IPS-NIHi11 (cell line): ENCODE results near the gene RPUSD4.

Experiments used
- DNase-seq: peaks from one replicate; pipeline ENCODE4 v3.0.0; 2012; ENCODE audit warnings: mixed read lengths, low spot score

Gene RPUSD4

DNA sequence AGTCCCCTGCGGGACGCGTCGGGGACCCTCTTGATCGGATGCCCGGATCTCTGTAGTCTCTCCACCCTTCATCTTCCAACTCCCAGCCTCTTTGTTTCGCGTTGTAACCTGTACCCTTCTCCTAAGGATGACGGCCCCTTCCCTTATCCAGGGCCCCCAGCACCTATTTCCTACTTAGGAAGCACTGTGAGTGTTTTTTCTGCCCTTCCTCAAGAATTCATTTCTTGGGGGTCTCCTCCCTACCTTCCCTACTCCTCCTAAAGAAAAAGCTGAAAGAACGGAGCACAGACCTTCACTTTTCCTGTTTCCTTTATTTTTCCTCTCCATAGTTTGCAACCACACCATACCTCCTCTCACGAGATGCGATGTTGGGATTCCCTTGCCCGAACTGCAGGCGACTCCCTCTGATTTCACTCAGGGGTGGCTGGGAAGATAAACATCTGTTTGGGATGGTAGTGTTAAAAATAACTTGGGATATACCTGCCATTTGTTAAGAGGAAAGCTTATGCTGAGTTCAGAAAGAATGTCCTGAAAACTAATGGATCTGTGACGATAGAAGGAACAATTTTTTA is 725 bp upstream of the RPUSD4 start:
- DNase-seq, result no peak

DNA sequence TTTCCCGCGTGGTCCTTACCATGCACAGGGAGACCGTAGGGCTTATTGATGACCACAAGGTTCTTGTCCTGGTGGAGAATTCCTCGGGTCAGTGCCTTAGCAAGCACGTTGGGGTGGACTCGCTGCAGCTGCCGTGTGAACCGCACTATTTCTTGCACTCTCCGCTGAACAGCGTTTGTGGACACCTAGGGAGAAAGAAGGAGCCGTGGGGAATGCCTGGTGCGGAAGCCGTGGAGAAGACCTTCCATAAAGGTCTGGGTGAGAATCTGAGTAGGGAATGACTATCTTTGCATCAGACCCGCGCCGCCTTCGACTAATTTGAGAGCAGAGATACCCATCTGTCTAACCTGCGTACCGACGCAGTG is 597 bp downstream of the RPUSD4 start:
- DNase-seq, result no peak

DNA sequence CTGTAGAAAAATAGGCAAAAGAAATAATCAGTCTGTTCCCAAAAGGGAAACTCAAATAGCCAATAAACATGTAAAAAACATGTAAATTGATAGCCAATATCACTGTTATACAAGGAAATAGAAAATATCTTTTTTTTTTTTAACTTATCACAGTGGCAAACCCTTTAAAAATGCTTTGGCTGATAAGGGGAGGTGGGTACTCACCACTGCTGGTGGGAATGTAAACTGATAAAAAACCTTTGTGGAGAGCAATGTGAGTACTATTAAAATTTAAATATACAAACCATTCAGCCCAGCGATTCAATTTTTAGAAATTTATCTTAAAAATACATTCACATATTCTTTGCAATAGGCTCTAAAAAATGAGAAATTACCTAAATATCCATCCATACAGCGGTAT is 3.6 kb downstream of the RPUSD4 start:
- DNase-seq, result no peak

- DNase-seq, result no peak
Measured at GRCh38 chr11:126205359-126205758, 6.1 kb downstream of the RPUSD4 start.

GRCh38 chr11:126202646-126203359 is 8.6 kb downstream of the RPUSD4 start:
- no peak for DNase-seq

GRCh38 chr11:126198648-126199047 is 12.8 kb downstream of the RPUSD4 start:
- DNase-seq, result no peak

DNA sequence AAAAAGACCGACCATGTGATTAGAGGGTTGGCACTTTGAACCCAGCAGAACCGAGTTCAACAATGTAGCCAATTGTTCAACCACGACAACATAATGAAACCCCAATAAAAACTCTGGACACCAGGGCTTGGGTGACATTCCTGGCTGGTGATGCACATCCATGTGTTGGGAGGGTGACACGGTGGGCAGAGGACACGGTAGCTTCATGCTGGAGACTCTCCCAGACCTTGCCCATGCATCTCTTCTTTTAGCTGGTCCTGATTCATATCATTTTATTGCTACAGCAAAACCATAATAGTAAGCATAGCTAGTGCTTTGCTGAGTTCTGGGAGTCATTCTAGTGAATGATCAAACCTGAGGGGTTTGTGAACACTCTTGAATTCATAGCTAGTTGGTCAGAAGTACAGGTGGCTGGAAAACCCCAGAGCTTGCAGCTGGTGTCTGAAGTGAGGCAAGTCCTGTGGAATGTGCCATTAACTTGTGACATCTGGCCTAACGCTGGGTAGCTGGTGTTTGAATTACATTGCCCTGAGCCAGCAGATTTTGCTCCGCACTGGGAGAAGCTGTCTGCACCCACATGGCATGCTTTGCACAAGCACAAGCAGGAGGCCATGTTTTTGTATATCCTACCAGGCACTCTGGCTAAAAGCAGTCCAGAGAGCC is 14.0 kb downstream of the RPUSD4 start:
- no peak for DNase-seq

DNA sequence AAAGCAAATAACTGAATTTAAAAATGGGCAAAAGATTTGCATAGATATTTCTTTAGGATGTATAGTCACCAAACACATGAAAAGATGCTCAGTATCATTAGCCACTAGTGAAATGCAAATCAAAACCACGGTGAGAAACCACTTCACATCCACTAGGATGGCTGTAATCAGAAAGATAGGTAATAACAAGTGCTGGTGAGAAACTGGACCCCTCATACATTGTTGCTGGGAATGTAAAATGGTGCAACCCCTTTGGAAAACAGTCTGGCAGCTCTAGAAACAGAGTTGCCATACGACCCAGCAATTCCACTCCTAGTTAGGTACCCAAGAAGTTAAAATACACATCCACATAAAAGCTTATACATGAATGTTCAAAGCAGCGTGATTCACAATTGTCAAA is 16.3 kb downstream of the RPUSD4 start:
- no peak for DNase-seq

GRCh38 chr11:126194121-126194543 is 17.3 kb downstream of the RPUSD4 start:
- DNase-seq, result peak; percentile 62

- no peak for DNase-seq
Measured at GRCh38 chr11:126193038-126193478, 18.4 kb downstream of the RPUSD4 start.

- DNase-seq, result no peak
Measured at GRCh38 chr11:126192361-126192760, 19.1 kb downstream of the RPUSD4 start.

DNA sequence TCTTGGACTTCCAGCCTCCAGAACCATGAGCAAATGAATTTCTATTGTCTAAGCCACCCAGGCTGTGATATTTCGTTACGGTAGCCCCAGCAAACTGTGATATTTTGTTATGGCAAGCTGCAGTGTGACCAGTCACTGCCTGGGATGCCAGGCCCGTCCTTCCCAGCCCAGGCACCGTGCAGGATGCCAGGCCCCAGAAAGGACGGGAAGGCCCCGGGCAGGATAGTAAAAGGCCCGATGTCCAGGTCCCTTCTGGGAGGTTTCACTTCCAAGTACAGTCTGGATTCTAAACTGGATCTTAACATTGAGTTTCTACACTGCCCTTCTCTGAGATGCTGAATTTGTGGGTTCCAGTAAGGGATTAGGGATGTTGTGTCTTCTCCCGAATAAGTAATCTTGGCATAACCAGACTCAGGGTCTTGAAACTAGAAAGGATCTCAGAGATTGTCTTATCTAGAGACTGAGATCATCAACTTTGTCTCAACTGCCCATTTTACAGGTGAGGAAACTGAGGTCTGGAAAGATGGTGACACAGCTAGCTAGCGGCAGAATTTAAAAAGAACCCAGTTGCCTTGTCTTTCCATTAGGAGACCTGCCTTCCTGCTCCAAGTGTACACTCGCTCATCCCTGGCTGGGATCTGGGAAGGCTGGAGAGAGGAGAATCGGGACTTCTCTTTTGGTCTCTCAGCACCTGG is 19.9 kb downstream of the RPUSD4 start:
- DNase-seq, result no peak

DNA sequence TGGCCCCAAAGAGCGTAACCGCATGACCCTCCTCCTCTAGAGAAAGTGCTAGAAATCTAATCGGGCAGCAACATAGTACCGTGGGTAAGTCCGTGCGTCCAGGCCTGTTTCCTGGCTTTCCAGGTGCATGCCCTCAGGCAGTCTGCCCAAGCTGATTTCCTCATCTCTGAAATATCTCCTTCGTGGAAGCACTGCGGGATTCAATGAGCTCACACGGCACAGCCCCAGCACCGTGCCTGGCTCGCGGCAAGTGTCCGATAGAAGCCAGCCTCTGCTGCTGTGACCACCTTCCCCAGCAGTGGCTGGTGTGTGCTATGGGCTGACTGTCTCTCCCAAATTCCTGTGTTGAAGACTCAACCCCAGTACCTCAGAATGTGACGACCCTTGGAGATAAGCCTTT is 20.7 kb downstream of the RPUSD4 start:
- DNase-seq, result no peak

DNA sequence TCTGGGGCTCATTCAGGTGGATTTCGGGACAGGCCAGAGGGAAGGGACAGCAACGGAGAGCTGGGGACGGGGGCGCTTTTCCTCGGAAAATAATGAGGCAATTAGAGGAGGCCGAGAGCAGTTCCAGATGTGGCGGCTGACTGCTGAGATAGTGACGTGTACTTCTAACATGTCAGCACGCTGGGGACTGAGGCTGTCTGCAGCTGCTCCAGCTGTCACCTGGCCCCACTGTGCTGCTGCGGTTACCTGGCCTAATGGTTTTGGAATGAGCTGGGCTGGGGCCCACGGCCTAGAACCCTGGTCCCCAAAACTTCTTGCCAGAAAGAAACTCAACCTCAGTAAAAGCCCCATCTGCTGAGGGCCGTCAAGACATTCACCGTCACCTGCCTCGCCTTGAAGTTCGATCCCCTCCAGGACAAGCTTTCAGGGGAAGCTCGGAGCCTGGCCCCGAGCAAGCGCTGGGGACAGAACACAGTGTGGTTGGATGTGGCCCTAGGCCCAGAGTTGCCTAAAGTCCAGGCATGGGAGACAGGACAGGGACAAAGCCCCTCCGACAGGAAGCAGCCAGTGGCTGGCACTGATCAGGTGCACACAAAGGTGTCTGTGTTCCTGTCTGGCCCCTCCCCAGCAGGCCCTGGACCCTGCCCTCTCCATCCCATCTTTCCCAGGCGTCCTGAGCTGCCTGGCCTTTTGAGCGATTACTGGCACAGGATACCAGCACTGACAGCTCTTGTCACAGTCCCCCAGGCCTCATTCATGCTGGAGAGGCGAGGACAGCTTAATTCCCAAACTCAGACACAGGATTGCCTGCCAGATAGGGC is 22.1 kb downstream of the RPUSD4 start:
- no peak for DNase-seq

- DNase-seq, result no peak
Measured at GRCh38 chr11:126188332-126189108, 22.9 kb downstream of the RPUSD4 start.

- peak; percentile 58 for DNase-seq
Measured at GRCh38 chr11:126186708-126187529, 24.5 kb downstream of the RPUSD4 start.

DNA sequence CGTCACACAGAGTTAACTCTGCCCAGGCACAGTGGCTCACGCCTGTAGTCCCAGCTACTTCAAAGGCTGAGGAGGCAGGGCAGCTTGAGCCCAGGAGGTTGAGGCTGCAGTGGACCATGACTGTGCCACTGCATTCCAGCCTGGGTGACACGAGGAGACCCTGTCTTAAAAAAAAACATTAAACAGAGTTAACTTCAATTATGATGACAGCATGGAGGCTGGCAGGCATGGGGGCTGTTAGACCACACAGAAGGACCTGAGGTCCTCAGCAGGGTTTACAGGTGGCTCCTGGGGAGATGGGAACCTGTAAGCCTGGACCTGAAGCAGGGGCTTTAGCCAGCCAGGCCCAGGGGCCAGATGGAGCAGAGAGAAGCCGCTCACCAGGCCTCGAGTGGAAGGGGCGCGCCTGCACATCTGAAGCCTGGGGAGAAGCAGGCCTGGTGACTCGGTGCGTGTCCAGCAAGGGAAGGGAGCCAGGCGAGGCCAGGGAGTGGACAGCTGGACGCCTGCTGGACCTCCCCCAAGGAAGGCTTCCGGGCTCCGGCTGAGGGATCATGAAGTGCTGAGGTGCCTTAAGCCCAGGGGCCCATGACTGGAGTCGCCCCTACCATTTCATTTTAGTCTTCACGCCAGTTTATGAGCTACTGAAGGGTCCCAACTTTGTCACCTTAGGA is 25.3 kb downstream of the RPUSD4 start:
- no peak for DNase-seq

GRCh38 chr11:126185259-126186024 is 26.0 kb downstream of the RPUSD4 start:
- DNase-seq, result no peak
